GM21786 (cell line): Measurements from ENCODE around the gene TLK1.
"Not testable (repeated sequence)": the region's sequence is repeated elsewhere in the genome, so short reads cannot be mapped to it uniquely, and the experiment has no call there.

Experiments used
- ATAC-seq: cut with Tn5 transposase; IDR thresholded peaks from one replicate; pipeline ENCODE4 v1.9.1; 2021; ENCODE audit not compliant: unreplicated experiment

Gene TLK1

DNA sequence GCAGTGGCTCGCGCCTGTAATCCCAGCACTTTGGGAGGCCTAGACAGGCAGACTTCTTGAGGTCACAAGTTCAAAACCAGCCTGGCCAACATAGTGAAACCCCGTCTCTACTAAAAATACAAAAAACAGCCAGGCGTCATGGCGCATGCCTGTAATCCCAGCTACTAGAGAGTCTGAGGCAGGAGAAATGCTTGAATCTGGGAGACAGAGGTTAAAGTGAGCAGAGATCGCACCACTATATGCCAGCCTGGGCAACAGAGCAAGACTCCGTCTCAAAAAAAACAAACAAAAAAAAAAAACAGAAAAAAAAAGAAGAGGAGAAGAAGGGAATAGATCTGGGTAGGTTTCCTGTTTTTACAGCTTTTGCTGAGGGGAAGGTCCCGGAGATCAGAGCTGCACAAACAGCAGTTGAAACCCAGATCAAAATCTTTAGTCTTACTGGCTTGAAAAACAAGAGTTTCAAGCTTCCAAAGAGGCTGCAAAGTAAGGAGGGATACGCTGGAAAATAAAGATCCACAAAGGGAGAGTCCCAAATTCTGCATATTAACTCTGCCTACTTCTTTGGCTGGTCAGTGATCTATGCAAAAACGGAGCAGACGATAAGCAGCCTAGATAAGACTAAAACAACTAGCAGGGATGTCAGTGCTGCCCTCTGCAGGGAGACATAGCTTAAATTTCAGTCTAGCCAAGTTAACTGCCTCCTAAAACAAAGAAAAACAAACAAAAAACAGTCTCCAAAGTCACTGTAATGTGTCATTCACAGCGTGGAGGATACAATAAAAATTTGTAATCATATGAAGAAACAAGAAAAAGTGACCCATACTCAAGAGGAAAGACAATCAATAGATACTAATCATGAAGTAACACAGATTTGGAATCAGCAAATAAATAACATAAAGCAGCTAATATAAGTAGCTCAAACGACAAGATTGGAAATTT lies 74.1 kb downstream of the TLK1 start:
- ATAC-seq, result peak; percentile 61

- ATAC-seq, result no peak
These were observed 76.6 kb downstream of the TLK1 start for GRCh38 chr2:171084128-171084527.

DNA sequence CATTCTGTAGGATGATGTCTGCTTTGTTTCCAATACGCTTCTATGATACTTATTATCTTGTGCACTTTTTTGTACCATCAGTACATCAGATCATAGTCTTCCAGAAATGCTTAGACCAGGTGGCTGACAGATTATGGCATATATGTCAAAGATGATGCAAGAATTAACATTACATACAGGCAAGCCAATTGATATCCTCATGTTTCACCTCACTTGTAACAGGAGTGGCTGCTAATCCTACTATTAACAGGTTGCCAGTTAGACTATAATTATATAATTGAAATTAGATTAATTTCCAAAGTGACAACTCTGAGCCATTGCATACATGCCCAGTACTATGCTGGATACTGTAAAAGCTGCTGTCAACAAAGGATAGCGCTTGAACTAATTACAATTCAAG lies 77.2 kb downstream of the TLK1 start:
- no peak for ATAC-seq

DNA sequence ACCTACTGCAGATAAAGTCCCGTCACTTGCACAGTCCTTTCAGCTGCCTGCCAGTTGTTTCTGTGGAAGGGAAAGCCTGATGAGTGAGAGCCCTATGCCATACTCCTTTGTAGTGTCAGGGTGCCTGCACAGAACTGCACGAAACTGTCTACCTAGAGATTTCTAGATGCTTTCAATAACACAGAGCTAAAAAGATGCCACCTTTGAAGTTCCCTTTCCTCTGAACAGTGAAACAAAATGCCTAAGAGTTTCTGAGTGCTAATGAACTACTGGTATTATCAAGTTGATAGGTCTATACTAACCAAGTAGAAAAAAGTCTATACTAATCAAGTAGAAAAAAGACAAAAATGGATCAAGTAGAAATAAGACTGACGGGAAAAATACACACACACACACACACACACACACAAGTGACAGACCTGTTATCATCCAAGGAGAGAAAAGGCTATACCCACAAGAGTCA lies 79.0 kb downstream of the TLK1 start:
- no peak for ATAC-seq

- ATAC-seq, result no peak
These were observed 80.1 kb downstream of the TLK1 start for GRCh38 chr2:171080607-171081006.

DNA sequence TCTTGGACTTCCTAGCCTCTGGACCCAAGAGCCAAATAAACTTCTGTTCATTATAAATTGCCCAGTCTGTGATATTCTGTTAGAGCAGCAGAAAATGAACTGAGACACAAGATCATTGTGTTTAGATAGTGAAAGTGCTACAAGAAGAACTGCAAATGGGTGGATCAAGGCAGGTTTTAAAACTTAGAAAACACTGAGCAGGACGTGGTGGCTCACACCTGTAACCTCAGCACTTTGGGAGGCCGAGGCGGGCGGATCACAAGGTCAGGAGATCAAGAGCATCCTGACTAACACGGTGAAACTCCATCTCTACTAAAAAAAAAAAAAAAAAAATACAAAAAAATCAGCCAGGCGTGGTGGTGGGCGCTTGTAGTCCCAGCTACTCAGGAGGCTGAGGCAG lies 84.3 kb downstream of the TLK1 start:
- not testable (repeated sequence) for ATAC-seq

- no peak for ATAC-seq
These were observed 88.5 kb downstream of the TLK1 start for GRCh38 chr2:171072164-171072563.

DNA sequence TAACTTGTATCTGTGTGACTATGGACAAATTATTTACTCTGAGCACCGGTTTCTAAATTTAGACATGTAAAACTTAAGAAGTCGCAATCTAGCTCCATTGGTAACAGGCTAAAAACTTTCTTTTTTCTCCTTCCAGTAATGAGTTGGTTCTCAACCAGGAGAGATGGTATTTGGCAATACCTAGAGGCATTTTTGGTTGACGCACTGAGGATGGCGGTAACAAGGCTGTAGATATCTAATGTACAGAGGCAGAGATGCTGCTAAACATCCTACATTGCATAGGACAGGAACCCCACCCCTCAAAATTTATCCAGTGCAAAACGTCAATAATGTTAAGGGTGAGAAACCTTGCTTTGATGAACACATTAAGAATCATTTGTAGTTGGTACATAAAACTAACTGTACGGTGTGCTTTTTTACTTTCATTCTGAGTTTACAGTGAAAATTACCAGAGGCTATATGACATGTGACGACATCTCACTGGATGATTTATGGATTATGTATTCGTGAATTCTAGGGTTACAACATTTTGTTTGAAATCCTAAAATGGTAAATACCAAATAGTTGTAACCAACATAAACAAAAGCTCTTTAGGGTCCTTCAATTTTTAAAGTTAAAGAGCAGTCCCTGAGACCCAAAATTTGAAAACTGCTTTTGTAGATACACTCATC lies 91.3 kb downstream of the TLK1 start:
- no peak for ATAC-seq

DNA sequence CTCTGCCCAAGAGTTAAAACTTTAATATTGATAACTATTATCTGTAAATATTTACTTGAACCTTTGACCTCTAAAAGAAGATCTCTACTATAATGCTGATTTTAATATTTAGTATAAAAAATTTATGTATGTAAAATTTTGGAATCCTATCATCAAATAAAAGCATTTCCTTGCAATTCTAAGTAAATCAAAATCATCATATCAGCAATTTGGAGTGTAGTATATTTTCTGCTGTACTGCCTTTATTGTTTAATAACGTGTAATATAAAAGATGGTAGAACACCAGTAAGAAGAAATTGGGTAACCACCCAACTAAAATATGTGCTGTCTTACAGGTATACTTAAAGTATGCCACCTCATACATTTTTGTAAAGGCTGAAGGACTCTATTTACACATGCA lies 94.6 kb downstream of the TLK1 start:
- no peak for ATAC-seq

- no peak for ATAC-seq
These were observed 103.1 kb downstream of the TLK1 start for GRCh38 chr2:171057575-171057974.

- no peak for ATAC-seq
These were observed 104.4 kb downstream of the TLK1 start for GRCh38 chr2:171056307-171056706.

GRCh38 chr2:171049691-171050090 lies 111.0 kb downstream of the TLK1 start:
- ATAC-seq, result no peak

DNA sequence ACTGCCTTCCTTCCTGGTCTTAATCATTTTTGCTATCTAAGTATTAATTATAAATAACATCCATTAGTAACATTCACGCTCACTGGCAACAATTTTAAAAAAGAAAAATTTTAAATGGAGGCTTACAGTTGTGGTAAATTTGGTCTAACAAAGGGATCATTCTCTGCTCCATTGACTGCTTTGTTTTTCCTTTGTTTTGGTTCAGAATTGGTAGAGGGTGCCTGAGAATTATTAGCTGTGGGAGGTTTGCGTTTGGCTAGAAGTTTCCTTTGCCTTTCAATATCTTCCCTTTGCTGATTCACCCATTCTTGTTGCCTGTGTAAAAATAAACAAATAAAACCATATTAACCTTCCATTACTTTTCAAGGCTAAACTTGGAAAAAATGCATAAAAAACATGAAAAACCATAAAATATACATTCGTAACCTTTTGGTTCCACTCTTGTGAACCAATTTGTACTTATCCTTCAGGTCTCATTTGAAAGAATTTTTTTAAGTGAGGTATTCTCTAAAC lies 114.6 kb downstream of the TLK1 start:
- no peak for ATAC-seq

GRCh38 chr2:171044416-171044815 lies 116.3 kb downstream of the TLK1 start:
- no peak for ATAC-seq

- no peak for ATAC-seq
These were observed 118.3 kb downstream of the TLK1 start for GRCh38 chr2:171042253-171042969.

DNA sequence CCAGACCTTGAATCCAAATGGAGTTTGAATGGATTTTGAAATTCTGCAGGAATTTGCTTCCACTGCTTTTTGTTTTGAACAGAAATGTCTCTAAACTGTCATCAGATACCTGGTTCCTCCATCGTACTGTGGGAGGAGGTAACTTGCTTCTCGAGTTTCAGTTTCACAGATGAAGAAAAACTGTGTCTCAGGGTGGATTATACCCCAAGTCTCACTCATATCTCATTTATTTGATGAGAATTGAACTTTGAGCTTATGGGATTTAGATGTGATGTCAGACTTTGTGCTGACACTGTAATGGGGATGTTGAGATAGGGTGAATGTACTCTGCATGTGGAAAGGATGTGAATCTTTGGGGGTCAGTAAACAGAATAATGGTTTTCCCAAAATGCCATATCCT lies 124.2 kb downstream of the TLK1 start:
- ATAC-seq, result no peak

DNA sequence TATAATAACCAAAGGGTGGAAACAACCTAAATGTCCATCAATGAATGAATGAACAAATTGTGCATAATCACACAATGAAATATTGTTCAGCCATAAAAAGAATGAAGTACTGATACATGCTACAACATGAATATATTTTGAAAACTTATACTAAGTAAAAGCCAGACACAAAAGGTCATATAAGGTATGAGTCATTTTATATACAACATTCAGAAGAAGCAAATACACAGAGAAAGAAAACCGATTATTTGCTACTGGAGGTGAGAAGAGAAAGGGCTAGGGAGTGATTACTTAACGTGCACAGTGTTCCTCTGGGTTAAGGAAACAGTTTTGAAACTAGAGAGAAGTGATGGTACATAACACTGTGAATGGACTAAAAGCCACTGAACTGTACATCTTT lies 126.4 kb downstream of the TLK1 start:
- no peak for ATAC-seq

DNA sequence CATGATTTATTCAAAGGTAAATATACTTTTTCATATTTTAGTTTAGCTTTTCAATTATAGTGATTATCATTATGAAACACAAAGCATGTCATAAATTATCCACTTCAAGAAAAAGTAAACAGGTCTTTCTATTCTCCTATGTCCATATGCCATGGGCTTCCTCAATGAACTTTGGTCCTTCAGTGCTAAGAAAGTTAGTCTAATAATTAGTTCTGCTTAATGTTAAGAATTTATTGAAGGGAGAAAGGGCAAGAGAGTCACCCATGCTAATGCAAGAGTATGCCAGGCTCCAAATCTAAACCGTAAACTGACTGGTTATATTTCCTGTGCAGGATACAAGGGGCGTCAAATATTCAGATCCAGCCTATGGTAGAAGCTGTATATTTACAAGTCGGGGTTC lies 135.5 kb downstream of the TLK1 start:
- no peak for ATAC-seq

GRCh38 chr2:171018522-171018921 lies 142.2 kb downstream of the TLK1 start:
- ATAC-seq, result peak; percentile 66

GRCh38 chr2:171016125-171016524 lies 144.6 kb downstream of the TLK1 start:
- no peak for ATAC-seq

- ATAC-seq, result no peak
These were observed 146.8 kb downstream of the TLK1 start for GRCh38 chr2:171013851-171014250.
